ENCODE measurements around the gene SMYD3. TPM values are rescaled to one million over a fixed set of nuclear protein-coding genes. Genes with fewer than 3 reads are reported as not detected.

The SMYD3 gene
- total RNA-seq, 2 donors from 2014 or later: 13.5 to 20.8 TPM

DNA sequence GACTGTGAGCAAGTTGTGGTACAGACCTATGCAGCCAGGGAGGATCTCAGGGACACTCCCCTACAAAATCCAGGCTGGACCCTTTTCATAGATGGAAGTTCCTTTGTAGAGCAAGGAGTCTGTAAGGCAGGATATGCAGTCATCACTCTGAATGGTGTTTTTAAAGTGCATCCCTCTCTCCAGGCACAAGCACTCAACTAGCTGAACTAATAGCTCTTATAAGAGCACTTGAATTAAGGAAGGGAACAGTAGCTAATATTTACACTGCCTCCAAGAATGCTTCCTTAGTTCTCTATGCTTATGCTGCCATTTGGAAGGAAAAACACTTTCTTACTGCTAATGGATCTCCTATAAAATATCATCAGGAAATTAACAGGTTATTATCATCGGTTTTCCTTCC is 27.0 kb upstream of the SMYD3 start:
- ATAC-seq (no peak), DNase-seq (no peak)
- Histone ChIP-seq H3K4me1 (no peaks in the 10 kb centered on the region), H3K4me3 (no peak overlapping the region), H3K9me3 (peaks cover 0 to 22% (median 0%) of the 10 kb centered on the region in 3 donors), H3K36me3 (replicated peaks in 1 of 2; ENCODE audit: insufficient read depth in 1 of 2, low read depth in 2 of 2) (no peaks in the 10 kb centered on the region), H3K27ac (no peak overlapping the region), H3K27me3 (no peaks in the 10 kb centered on the region)
- TF ChIP-seq POLR2A (IDR thresholded peaks at IDR 0.05): no peak
- TF ChIP-seq, protein P1, sequence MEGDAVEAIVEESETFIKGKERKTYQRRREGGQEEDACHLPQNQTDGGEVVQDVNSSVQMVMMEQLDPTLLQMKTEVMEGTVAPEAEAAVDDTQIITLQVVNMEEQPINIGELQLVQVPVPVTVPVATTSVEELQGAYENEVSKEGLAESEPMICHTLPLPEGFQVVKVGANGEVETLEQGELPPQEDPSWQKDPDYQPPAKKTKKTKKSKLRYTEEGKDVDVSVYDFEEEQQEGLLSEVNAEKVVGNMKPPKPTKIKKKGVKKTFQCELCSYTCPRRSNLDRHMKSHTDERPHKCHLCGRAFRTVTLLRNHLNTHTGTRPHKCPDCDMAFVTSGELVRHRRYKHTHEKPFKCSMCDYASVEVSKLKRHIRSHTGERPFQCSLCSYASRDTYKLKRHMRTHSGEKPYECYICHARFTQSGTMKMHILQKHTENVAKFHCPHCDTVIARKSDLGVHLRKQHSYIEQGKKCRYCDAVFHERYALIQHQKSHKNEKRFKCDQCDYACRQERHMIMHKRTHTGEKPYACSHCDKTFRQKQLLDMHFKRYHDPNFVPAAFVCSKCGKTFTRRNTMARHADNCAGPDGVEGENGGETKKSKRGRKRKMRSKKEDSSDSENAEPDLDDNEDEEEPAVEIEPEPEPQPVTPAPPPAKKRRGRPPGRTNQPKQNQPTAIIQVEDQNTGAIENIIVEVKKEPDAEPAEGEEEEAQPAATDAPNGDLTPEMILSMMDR (IDR thresholded peaks at IDR 0.05): no peak
- intact Hi-C loops (cut with DNase I): no loop called here
- WGBS, 2 donors: 70 to 78% methylated on average over 1 of the region's 1 CpG

GRCh38 chr1:246533371-246533905 is 26.4 kb upstream of the SMYD3 start:
- Histone ChIP-seq H3K27ac (no peak overlapping the region), H3K36me3 (replicated peaks in 1 of 2; ENCODE audit: insufficient read depth in 1 of 2, low read depth in 2 of 2) (no peaks in the 10 kb centered on the region), H3K4me1 (no peaks in the 10 kb centered on the region), H3K9me3 (peaks cover 0 to 22% (median 0%) of the 10 kb centered on the region in 3 donors), H3K4me3 (no peak overlapping the region), H3K27me3 (no peaks in the 10 kb centered on the region)
- WGBS, 2 donors: 60 to 83% methylated on average over 1 to 2 of the region's 2 CpGs
- ATAC-seq: no peak
- no peak for DNase-seq
- TF ChIP-seq, protein P1 (IDR thresholded peaks at IDR 0.05): no peak
- no peak for TF ChIP-seq POLR2A (IDR thresholded peaks at IDR 0.05)
- intact Hi-C loops (cut with DNase I): no loop called here

- Histone ChIP-seq H3K27ac (no peak overlapping the region), H3K27me3 (no peaks in the 10 kb centered on the region), H3K4me3 (no peak overlapping the region), H3K9me3 (peaks cover 0 to 22% (median 0%) of the 10 kb centered on the region in 3 donors), H3K36me3 (replicated peaks in 1 of 2; ENCODE audit: insufficient read depth in 1 of 2, low read depth in 2 of 2) (no peaks in the 10 kb centered on the region), H3K4me1 (no peaks in the 10 kb centered on the region)
- ATAC-seq: no peak
- no peak for DNase-seq
- no peak for TF ChIP-seq POLR2A (IDR thresholded peaks at IDR 0.05)
- TF ChIP-seq, protein P1 (IDR thresholded peaks at IDR 0.05): no peak
- intact Hi-C loops (cut with DNase I): no loop called here
- WGBS, 2 donors: 40 to 63% methylated on average over 1 of the region's 1 CpG
Observed at GRCh38 chr1:246532519-246532918, 25.4 kb upstream of the SMYD3 start.

GRCh38 chr1:246530482-246530881 is 23.4 kb upstream of the SMYD3 start:
- Histone ChIP-seq H3K4me1 (no peaks in the 10 kb centered on the region), H3K36me3 (replicated peaks in 1 of 2; ENCODE audit: insufficient read depth in 1 of 2, low read depth in 2 of 2) (no peaks in the 10 kb centered on the region), H3K27ac (no peak overlapping the region), H3K9me3 (peaks cover 0 to 22% (median 0%) of the 10 kb centered on the region in 3 donors), H3K27me3 (no peaks in the 10 kb centered on the region), H3K4me3 (no peak overlapping the region)
- ATAC-seq (no peak), DNase-seq (no peak)
- WGBS, 2 donors: 50 to 84% methylated on average over 2 of the region's 2 CpGs
- intact Hi-C loops (cut with DNase I): no loop called here
- TF ChIP-seq, protein P1 (IDR thresholded peaks at IDR 0.05): no peak
- TF ChIP-seq POLR2A (IDR thresholded peaks at IDR 0.05): no peak
